Hepatocyte (in vitro differentiated cells): ENCODE data around the gene TANGO6. TPM values are rescaled to one million over a fixed set of nuclear protein-coding genes. Genes with fewer than 3 reads are reported as not detected.

Source experiments
- DNase-seq: peaks from one replicate; pipeline ENCODE4 v3.0.0-alpha.2; 2016; ENCODE audit warnings: low spot score
- H2AFZ ChIP-seq: fragments of 200-600 bp; sonication (generic); 2 replicates; pipeline ENCODE4 v1.6.0; 2016; ENCODE audit warnings: antibody characterized with exemption, mild to moderate bottlenecking
- H3K27ac ChIP-seq: fragments of 200-600 bp; sonication (generic); 2 replicates; pipeline ENCODE4 v1.5.1; 2016; ENCODE audit warnings: mild to moderate bottlenecking
- H3K27me3 ChIP-seq: fragments of 200-600 bp; sonication (generic); 2 replicates; pipeline ENCODE4 v1.6.1; 2016
- H3K36me3 ChIP-seq: fragments of 200-600 bp; sonication (generic); replicated peaks from 2 replicates; pipeline ENCODE4 v1.5.1; 2016; ENCODE audit warnings: low read depth; ENCODE audit not compliant: insufficient read depth
- H3K4me1 ChIP-seq: fragments of 200-600 bp; sonication (generic); 2 replicates; pipeline ENCODE4 v1.5.1; 2016; ENCODE audit warnings: mild to moderate bottlenecking, moderate library complexity; ENCODE audit not compliant: insufficient read depth
- H3K4me2 ChIP-seq: fragments of 200-600 bp; sonication (generic); 2 replicates; pipeline ENCODE4 v1.6.0; 2016
- H3K4me3 ChIP-seq: fragments of 200-600 bp; sonication (generic); 2 replicates; pipeline ENCODE4 v1.5.1; 2016; ENCODE audit warnings: mild to moderate bottlenecking
- H3K79me2 ChIP-seq: fragments of 200-600 bp; sonication (generic); 2 replicates; pipeline ENCODE4 v1.6.0; 2017; ENCODE audit warnings: mild to moderate bottlenecking
- H3K9me2 ChIP-seq: fragments of 200-600 bp; sonication (generic); replicated peaks from 2 replicates; pipeline ENCODE4 v1.6.0; 2017; ENCODE audit warnings: mild to moderate bottlenecking; ENCODE audit not compliant: insufficient read depth
- H3K9me3 ChIP-seq: fragments of 200-600 bp; sonication (generic); 2 replicates; pipeline ENCODE4 v1.5.1; 2016; ENCODE audit warnings: low read depth, mild to moderate bottlenecking
- H4K20me1 ChIP-seq: fragments of 200-600 bp; sonication (generic); 2 replicates; pipeline ENCODE4 v1.6.0; 2016; ENCODE audit warnings: mild to moderate bottlenecking; ENCODE audit not compliant: insufficient read depth, poor library complexity, severe bottlenecking
- CTCF ChIP-seq: fragments of 200-600 bp; sonication (generic); IDR thresholded peaks from 2 replicates; pipeline ENCODE4 v1.5.1; 2016; ENCODE audit warnings: antibody characterized with exemption, mild to moderate bottlenecking; ENCODE audit not compliant: poor library complexity
- EZH2 ChIP-seq: fragments of 200-600 bp; sonication (generic); IDR thresholded peaks from 2 replicates; pipeline ENCODE4 v1.6.1; 2016; ENCODE audit warnings: antibody characterized with exemption, mild to moderate bottlenecking, borderline replicate concordance
- EZH2phosphoT487 ChIP-seq: fragments of 200-600 bp; sonication (generic); IDR thresholded peaks from one replicate; pipeline ENCODE4 v1.6.1; 2018; ENCODE audit warnings: antibody characterized with exemption, mild to moderate bottlenecking, low read depth, moderate library complexity; ENCODE audit not compliant: unreplicated experiment, severe bottlenecking
- WGBS: methylation state at CpG from one replicate; pipeline ENCODE4 v1.1.6; 2016; ENCODE audit warnings: low lambda C conversion rate; ENCODE audit errors: missing lambda C conversion rate; 5-methylcytosine and 5-hydroxymethylcytosine counted together
- polyA plus RNA-seq: library from polyadenylated mRNA; unstranded; fragments of >200 nt; fragmentation: Nextera tagmentation; extraction: Ambion mirVana; gene quantifications from 2 replicates; pipeline ENCODE4 v1.2.1, GENCODE V29; 2016
- total RNA-seq: library from RNA; depleted of rRNA; stranded (reverse); fragments of >200 nt; gene quantifications from 2 replicates; pipeline ENCODE4 v1.2.3, GENCODE V29; 2014

The TANGO6 gene
- total and polyA plus RNA-seq, 2 experiments from 2014 or later = 4.8 to 6.5 TPM

GRCh38 chr16:68884861-68885720 lies 41.8 kb downstream of the TANGO6 start:
- H3K4me3 ChIP-seq = no peak overlapping the region
- no peaks in the 10 kb centered on the region for H3K4me1 ChIP-seq
- no peaks in the 10 kb centered on the region for H3K9me3 ChIP-seq
- no peak overlapping the region for H3K27ac ChIP-seq
- H2AFZ ChIP-seq = no peak overlapping the region
- H3K4me2 ChIP-seq = no peak overlapping the region
- H3K36me3 ChIP-seq = no peaks in the 10 kb centered on the region
- no peaks in the 10 kb centered on the region for H3K79me2 ChIP-seq
- no peaks in the 10 kb centered on the region for H3K27me3 ChIP-seq
- no peak for TF ChIP-seq CTCF
- WGBS = 76% methylated on average over 7 of the region's 7 CpGs
- H3K9me2 ChIP-seq = no peaks in the 10 kb centered on the region
- no peaks in the 10 kb centered on the region for H4K20me1 ChIP-seq
- DNase-seq = no peak

- no peaks in the 10 kb centered on the region for H4K20me1 ChIP-seq
- H3K4me2 ChIP-seq = no peak overlapping the region
- no peaks in the 10 kb centered on the region for H3K27me3 ChIP-seq
- no peaks in the 10 kb centered on the region for H3K36me3 ChIP-seq
- H3K4me1 ChIP-seq = no peaks in the 10 kb centered on the region
- H3K79me2 ChIP-seq = no peaks in the 10 kb centered on the region
- TF ChIP-seq CTCF (no peak), EZH2phosphoT487 (no peak), EZH2 (no peak)
- H3K27ac ChIP-seq = no peak overlapping the region
- WGBS = 84% methylated on average over 1 of the region's 1 CpG
- H3K9me3 ChIP-seq = no peaks in the 10 kb centered on the region
- DNase-seq = no peak
- no peak overlapping the region for H3K4me3 ChIP-seq
- H3K9me2 ChIP-seq = no peaks in the 10 kb centered on the region
- H2AFZ ChIP-seq = no peak overlapping the region
Observed at GRCh38 chr16:68887107-68887506, 43.8 kb downstream of the TANGO6 start.

- WGBS = 71% methylated on average over 3 of the region's 3 CpGs
- H3K27me3 ChIP-seq = no peaks in the 10 kb centered on the region
- no peak overlapping the region for H3K4me3 ChIP-seq
- H3K9me3 ChIP-seq = no peaks in the 10 kb centered on the region
- no peaks in the 10 kb centered on the region for H4K20me1 ChIP-seq
- peak overlapping the region; percentile 3 for H3K4me2 ChIP-seq
- no peak overlapping the region for H2AFZ ChIP-seq
- H3K4me1 ChIP-seq = no peaks in the 10 kb centered on the region
- no peaks in the 10 kb centered on the region for H3K79me2 ChIP-seq
- H3K9me2 ChIP-seq = no peaks in the 10 kb centered on the region
- no peak for DNase-seq
- no peaks in the 10 kb centered on the region for H3K36me3 ChIP-seq
- H3K27ac ChIP-seq = no peak overlapping the region
- TF ChIP-seq CTCF (no peak), EZH2 (no peak), EZH2phosphoT487 (no peak)
Observed at GRCh38 chr16:68889508-68890150, 46.3 kb downstream of the TANGO6 start.
